ENCODE measurements around the gene BDNF.

BDNF gene

DNA sequence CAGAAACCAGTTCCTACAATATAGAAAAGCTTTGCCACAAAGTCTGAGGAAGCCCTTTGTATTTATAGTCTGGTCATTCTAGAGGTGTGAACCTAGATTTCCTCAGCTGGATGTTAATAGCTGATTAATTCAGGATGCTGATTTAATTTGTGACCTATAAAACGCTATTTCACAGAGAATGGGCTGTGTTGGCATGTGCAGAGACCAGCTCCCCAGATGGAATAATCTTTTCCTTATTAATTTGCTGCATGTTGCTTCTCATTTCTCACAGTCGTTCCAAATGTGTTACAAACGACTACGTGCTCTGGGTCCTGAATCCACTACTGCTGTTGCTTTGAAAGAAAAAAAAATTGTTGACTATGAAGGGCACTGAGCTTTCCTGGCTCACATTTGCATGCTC is 49.3 kb downstream of the BDNF start:
- Histone ChIP-seq H3K27me3 (replicated peaks; ENCODE audit: control insufficient read depth, insufficient read depth, low read length) (no peaks in the 10 kb centered on the region), H3K36me3 (ENCODE audit: control insufficient read depth, insufficient read depth, low read length) (no peaks in the 10 kb centered on the region), H3K4me3 (replicated peaks; ENCODE audit: low read depth, low read length) (no peak overlapping the region)
- no peak for DNase-seq (ENCODE audit: extremely low read depth, insufficient read length)
- TF ChIP-seq, protein P1, sequence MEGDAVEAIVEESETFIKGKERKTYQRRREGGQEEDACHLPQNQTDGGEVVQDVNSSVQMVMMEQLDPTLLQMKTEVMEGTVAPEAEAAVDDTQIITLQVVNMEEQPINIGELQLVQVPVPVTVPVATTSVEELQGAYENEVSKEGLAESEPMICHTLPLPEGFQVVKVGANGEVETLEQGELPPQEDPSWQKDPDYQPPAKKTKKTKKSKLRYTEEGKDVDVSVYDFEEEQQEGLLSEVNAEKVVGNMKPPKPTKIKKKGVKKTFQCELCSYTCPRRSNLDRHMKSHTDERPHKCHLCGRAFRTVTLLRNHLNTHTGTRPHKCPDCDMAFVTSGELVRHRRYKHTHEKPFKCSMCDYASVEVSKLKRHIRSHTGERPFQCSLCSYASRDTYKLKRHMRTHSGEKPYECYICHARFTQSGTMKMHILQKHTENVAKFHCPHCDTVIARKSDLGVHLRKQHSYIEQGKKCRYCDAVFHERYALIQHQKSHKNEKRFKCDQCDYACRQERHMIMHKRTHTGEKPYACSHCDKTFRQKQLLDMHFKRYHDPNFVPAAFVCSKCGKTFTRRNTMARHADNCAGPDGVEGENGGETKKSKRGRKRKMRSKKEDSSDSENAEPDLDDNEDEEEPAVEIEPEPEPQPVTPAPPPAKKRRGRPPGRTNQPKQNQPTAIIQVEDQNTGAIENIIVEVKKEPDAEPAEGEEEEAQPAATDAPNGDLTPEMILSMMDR (IDR thresholded peaks at IDR 0.05; ENCODE audit: insufficient read depth, low read length, poor library complexity, severe bottlenecking), result no peak

DNA sequence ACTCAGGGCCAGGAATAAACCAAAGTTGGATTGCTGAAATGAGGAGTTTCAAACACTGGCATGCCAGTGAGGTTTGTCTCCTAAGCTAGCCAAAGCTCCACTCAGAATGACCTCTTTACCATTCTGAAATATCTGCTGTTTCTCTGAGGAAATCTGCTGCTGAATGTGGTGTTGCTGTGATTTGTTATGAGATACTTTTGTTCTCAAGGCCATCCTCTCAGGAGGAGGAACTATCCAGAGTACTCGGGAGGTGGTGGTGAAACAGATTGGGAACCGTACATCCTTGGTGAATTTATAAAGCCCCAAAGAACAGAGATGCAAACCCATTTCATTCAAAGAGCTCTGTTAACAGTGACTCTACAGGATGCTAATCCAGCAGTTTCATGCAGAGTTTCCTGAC is 50.5 kb downstream of the BDNF start:
- Histone ChIP-seq H3K36me3 (ENCODE audit: control insufficient read depth, insufficient read depth, low read length) (no peaks in the 10 kb centered on the region), H3K27me3 (replicated peaks; ENCODE audit: control insufficient read depth, insufficient read depth, low read length) (no peaks in the 10 kb centered on the region), H3K4me3 (replicated peaks; ENCODE audit: low read depth, low read length) (no peak overlapping the region)
- TF ChIP-seq, protein P1 (IDR thresholded peaks at IDR 0.05; ENCODE audit: insufficient read depth, low read length, poor library complexity, severe bottlenecking), result no peak
- DNase-seq (ENCODE audit: extremely low read depth, insufficient read length), result no peak

DNA sequence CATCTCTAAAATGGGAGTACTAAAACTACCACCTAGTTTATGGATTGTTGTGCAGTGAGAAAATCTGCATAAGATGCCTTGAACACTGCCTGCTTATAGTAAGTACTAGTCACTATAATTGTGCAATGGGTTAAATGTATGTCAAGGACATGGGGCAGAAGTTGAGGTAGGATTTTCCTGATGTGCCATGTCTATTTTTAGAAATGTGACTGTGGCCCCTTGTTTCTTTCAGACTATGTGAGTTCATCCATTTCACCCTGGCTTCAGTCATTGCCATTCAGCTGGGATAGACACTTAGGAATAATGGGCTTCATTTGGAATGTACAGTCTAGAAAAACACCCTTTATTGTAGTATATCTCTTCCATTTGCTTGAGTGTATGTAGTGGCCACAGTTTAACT is 51.4 kb downstream of the BDNF start:
- no peaks in the 10 kb centered on the region for H3K27me3 ChIP-seq (replicated peaks; ENCODE audit: control insufficient read depth, insufficient read depth, low read length)
- no peak for DNase-seq (ENCODE audit: extremely low read depth, insufficient read length)
- TF ChIP-seq, protein P1 (IDR thresholded peaks at IDR 0.05; ENCODE audit: insufficient read depth, low read length, poor library complexity, severe bottlenecking), result no peak
- H3K4me3 ChIP-seq (replicated peaks; ENCODE audit: low read depth, low read length), result no peak overlapping the region
- no peaks in the 10 kb centered on the region for H3K36me3 ChIP-seq (ENCODE audit: control insufficient read depth, insufficient read depth, low read length)

DNA sequence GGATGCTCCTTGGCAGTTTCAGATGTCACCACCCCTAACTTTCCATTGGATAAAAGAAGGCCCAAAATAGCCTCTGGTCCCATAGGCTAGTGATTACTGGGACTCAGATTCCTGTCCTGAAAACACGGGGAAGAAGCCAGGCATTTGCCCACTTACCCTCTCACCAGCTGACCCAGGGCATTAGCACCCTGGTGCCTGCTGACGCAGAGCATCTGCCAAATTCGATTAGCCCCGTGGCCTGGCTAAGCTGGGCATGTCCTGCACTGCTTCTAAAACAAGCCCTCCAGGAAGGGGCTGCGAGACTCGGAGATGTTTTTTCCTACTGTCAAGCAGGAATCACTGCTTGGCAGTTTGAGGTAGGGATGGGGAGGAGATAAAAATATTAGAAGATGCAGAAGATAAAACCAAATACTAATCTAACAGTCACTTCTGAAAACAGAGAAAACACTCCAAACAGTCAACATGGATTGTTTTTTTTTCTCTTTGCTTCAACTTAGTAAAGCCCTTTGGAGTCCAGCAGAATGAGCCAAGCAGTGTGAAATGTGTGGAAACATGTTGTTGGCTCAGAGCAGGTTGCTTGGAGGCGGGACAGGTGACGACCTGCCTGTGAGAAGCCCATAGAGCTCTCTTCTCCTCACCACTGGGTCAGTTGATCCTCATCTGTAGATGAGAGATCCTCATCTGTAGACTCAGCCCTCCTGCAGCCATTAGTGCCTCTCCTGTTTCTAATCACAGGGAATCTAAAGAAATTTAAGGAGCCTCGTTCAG is 54.0 kb downstream of the BDNF start:
- no peak for DNase-seq (ENCODE audit: extremely low read depth, insufficient read length)
- TF ChIP-seq, protein P1 (IDR thresholded peaks at IDR 0.05; ENCODE audit: insufficient read depth, low read length, poor library complexity, severe bottlenecking), result no peak
- no peaks in the 10 kb centered on the region for H3K27me3 ChIP-seq (replicated peaks; ENCODE audit: control insufficient read depth, insufficient read depth, low read length)
- H3K4me3 ChIP-seq (replicated peaks; ENCODE audit: low read depth, low read length), result no peak overlapping the region
- no peaks in the 10 kb centered on the region for H3K36me3 ChIP-seq (ENCODE audit: control insufficient read depth, insufficient read depth, low read length)

DNA sequence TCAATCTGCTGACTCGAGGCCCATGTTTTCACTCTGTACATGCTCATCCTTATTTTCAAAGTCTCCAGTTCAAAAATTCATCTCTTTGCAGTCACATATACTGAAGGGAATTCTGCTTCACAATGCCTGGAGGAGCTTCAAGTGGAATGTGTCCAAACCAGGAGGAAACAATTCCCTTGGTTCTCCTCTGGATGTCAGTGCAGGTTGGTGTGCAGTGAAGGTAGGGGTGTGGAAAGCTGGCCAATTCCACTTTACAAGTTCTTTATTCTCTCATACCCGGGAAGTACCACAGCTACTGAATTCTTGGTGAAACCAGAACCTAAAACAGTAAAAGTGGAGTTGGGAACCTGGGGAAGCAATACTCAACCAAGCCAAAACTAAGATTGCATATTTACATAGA is 57.3 kb downstream of the BDNF start:
- TF ChIP-seq, protein P1 (IDR thresholded peaks at IDR 0.05; ENCODE audit: insufficient read depth, low read length, poor library complexity, severe bottlenecking), result no peak
- Histone ChIP-seq H3K27me3 (replicated peaks; ENCODE audit: control insufficient read depth, insufficient read depth, low read length) (no peaks in the 10 kb centered on the region), H3K36me3 (ENCODE audit: control insufficient read depth, insufficient read depth, low read length) (no peaks in the 10 kb centered on the region), H3K4me3 (replicated peaks; ENCODE audit: low read depth, low read length) (no peak overlapping the region)
- DNase-seq (ENCODE audit: extremely low read depth, insufficient read length), result no peak

DNA sequence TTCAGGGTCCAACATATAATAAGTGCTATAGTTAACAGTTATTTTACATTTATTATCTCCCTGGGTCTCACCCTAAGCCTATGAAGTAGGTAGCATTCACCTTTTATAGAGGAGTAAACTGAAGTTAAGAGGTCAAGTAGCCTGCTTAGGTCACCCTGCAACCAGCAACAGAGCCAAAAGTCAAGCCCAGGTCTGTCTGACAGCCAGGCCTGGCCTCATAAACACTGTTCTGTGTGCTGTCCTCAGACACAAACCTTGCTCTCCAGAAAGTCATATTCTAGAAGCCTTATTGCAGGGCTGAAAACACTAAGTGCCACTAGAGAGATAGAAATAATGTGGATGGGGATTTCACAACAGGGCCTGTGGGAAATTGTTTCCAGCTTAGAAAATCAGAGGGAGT is 59.3 kb downstream of the BDNF start:
- no peak overlapping the region for H3K4me3 ChIP-seq (replicated peaks; ENCODE audit: low read depth, low read length)
- H3K36me3 ChIP-seq (ENCODE audit: control insufficient read depth, insufficient read depth, low read length), result no peaks in the 10 kb centered on the region
- no peak for DNase-seq (ENCODE audit: extremely low read depth, insufficient read length)
- H3K27me3 ChIP-seq (replicated peaks; ENCODE audit: control insufficient read depth, insufficient read depth, low read length), result no peaks in the 10 kb centered on the region
- TF ChIP-seq, protein P1 (IDR thresholded peaks at IDR 0.05; ENCODE audit: insufficient read depth, low read length, poor library complexity, severe bottlenecking), result no peak

All from GM06990 (cell line).